ENCODE data around the gene ABHD2. TPM values are rescaled to one million over a fixed set of nuclear protein-coding genes. Genes with fewer than 3 reads are reported as not detected.
"Not testable (repeated sequence)": the region's sequence is repeated elsewhere in the genome, so short reads cannot be mapped to it uniquely, and the experiment has no call there.

ABHD2 gene
- total RNA-seq, 2 donors from 2014 or later: 50.8 to 136 TPM

GRCh38 chr15:89085289-89085926 lies 2.8 kb upstream of the ABHD2 start:
- DNase-seq (no peak), ATAC-seq (no peak)
- Histone ChIP-seq H3K4me3 (no peak overlapping the region), H3K27ac (no peak overlapping the region), H3K9me3 (no peaks in the 10 kb centered on the region), H3K36me3 (replicated peaks in 1 of 2; ENCODE audit: insufficient read depth in 1 of 2, low read depth in 2 of 2) (no peaks in the 10 kb centered on the region), H3K27me3 (no peaks in the 10 kb centered on the region), H3K4me1 (peaks cover 21% of the 10 kb centered on the region)
- WGBS, 2 donors: 71 to 78% methylated on average over 4 of the region's 4 CpGs
- intact Hi-C loops (cut with DNase I): no loop called here
- TF ChIP-seq POLR2A (IDR thresholded peaks at IDR 0.05) (no peak), CTCF (IDR thresholded peaks at IDR 0.05) (no peak)

- intact Hi-C loops (cut with DNase I): not testable (repeated sequence)
Observed at GRCh38 chr15:89085933-89086332, 2.3 kb upstream of the ABHD2 start.

GRCh38 chr15:89086390-89086789 lies 1.9 kb upstream of the ABHD2 start:
- 91 to 97% methylated on average over 5 of the region's 5 CpGs for WGBS, 2 donors
- H3K36me3 ChIP-seq (replicated peaks in 1 of 2; ENCODE audit: insufficient read depth in 1 of 2, low read depth in 2 of 2); H3K27ac ChIP-seq; H3K9me3 ChIP-seq; ATAC-seq; intact Hi-C loops (cut with DNase I); DNase-seq; H3K27me3 ChIP-seq; H3K4me3 ChIP-seq: not testable (repeated sequence)
- peaks cover 30% of the 10 kb centered on the region for H3K4me1 ChIP-seq

More at GRCh38 chr15:89085933-89086332, 2.3 kb upstream of the ABHD2 start:
- not testable (repeated sequence) for H3K9me3 ChIP-seq; H3K36me3 ChIP-seq (replicated peaks in 1 of 2; ENCODE audit: insufficient read depth in 1 of 2, low read depth in 2 of 2); DNase-seq; ATAC-seq; H3K4me3 ChIP-seq; H3K27me3 ChIP-seq; H3K27ac ChIP-seq
- peaks cover 26% of the 10 kb centered on the region for H3K4me1 ChIP-seq
- WGBS, 2 donors: 58 to 63% methylated on average over 1 of the region's 1 CpG

- WGBS, 2 donors: 62 to 72% methylated on average over 11 to 13 of the region's 13 CpGs
- ATAC-seq (no peak), DNase-seq (no peak)
- H3K4me1 ChIP-seq: peaks cover 38% of the 10 kb centered on the region
- H3K27ac ChIP-seq: peak overlapping the region; percentile 80 to 95 (median 94)
- H3K4me3 ChIP-seq: no peak overlapping the region
- H3K9me3 ChIP-seq: no peaks in the 10 kb centered on the region
- H3K27me3 ChIP-seq: no peaks in the 10 kb centered on the region
- TF ChIP-seq CTCF (IDR thresholded peaks at IDR 0.05) (no peak), POLR2A (IDR thresholded peaks at IDR 0.05) (no peak)
- no peaks in the 10 kb centered on the region for H3K36me3 ChIP-seq (replicated peaks in 1 of 2; ENCODE audit: insufficient read depth in 1 of 2, low read depth in 2 of 2)
- intact Hi-C loops (cut with DNase I): no loop called here
Observed at GRCh38 chr15:89087161-89087829, 961 bp upstream of the ABHD2 start.

GRCh38 chr15:89088605-89089315 lies 504 bp downstream of the ABHD2 start:
- H3K36me3 ChIP-seq (replicated peaks in 1 of 2; ENCODE audit: insufficient read depth in 1 of 2, low read depth in 2 of 2): no peaks in the 10 kb centered on the region
- DNase-seq (peak; percentile 70 to 85 (median 80)), ATAC-seq (peak; percentile 24)
- intact Hi-C loops (cut with DNase I): no loop called here
- no peaks in the 10 kb centered on the region for H3K27me3 ChIP-seq
- TF ChIP-seq CTCF (IDR thresholded peaks at IDR 0.05): no peak
- no peak for TF ChIP-seq POLR2A (IDR thresholded peaks at IDR 0.05)
- peak overlapping the region; percentile 93 to 98 (median 95) for H3K27ac ChIP-seq
- H3K4me1 ChIP-seq: peaks cover 52% of the 10 kb centered on the region
- 4% methylated on average over 30 of the region's 44 CpGs; no CpG with 5 or more reads in 1 of the 2 donors for WGBS, 2 donors
- peak overlapping the region; percentile 11 to 88 for H3K4me3 ChIP-seq
- H3K9me3 ChIP-seq: no peaks in the 10 kb centered on the region
